Measurements from ENCODE around the gene NTN4. TPM values are rescaled to one million over a fixed set of nuclear protein-coding genes. Genes with fewer than 3 reads are reported as not detected.
A peak's percentile ranks its signal among the peaks of the same experiment; 100 is the strongest.
"Not testable (repeated sequence)": the region's sequence is repeated elsewhere in the genome, so short reads cannot be mapped to it uniquely, and the experiment has no call there.

Gene NTN4
- polyA plus RNA-seq, 10 donors = 32.6 to 56.8 (median 46.3) TPM

DNA sequence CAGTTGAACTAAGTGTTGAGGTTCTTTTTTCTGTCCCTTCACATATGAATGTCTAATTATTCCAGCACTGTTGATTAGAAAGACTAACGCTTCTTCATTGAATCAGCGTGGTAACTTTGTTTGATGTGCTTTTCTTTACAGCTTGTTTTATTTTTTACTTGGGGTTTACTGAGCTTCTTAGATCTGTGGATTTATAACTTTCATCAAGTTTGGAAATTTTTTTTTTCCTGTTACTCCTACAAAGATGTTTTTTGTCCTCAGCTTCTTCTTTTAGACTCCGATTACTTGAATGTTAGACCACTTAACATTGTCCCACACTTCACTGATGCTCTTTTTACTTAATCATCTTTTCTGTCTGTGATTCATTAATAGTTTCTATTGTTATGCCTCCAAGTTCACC is 31.5 kb downstream of the NTN4 start:
- no peak for DNase-seq

DNA sequence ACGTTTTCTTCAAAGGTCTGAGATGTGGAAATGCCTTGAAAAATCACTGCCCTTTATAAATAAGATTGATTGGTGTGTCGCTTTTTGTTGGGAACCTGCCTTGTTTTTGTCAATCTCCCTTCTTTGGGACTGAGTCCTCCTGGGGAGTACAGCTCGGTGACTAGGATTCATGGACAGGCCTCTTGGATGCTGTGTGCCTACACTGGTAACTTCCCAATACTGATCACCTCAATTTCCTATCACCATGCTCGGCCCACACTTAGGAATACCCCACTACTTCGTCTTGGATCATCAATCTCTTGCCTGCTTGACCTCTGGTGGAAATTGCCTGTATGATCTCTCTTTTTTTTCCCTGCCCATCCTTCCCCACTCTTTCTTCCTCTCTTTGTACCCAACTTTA is 34.2 kb downstream of the NTN4 start:
- no peak for DNase-seq

DNA sequence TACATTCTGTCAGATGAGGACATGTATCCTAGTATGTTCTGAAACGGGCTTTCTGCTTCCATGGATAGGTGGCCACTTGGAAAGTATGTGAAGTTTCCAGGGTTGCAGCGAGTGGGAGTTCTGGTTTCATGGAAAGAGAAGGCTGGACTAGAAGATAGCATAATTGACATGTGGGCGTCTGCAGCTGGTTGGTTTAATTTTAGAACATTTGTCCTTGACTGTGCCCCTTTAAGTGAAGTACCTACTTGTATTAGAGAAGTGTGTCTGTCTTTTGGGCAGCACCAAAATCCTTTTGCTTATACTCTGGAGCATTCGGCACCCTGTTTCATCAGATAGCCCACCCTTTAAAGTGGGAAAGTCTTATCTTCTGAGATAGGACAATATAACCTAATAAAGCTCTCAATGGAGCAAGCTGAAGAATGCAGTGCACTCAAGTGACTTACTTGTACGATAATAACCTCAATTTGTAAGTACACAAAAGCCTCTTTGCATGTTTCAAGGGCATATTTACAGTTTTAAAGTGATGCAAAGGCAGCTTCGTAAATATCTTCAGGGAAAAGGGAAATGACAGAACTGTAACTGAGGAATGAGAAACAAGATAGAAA is 35.2 kb downstream of the NTN4 start:
- DNase-seq = no peak

DNA sequence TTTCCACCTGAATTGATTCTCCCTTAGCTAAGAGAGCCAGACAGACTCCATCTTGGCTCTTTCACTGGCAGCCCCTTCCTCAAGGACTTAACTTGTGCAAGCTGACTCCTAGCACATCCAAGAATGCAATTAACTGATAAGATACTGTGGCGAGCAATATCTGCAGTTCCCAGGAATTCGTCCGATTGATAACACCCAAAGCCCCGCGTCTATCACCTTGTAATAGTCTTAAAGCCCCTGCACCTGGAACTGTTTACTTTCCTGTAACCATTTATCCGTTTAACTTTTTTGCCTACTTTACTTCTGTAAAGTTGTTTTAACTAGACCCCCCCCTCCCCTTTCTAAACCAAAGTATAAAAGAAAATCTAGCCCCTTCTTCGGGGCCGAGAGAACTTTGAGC is 44.5 kb downstream of the NTN4 start:
- DNase-seq = not testable (repeated sequence)

DNA sequence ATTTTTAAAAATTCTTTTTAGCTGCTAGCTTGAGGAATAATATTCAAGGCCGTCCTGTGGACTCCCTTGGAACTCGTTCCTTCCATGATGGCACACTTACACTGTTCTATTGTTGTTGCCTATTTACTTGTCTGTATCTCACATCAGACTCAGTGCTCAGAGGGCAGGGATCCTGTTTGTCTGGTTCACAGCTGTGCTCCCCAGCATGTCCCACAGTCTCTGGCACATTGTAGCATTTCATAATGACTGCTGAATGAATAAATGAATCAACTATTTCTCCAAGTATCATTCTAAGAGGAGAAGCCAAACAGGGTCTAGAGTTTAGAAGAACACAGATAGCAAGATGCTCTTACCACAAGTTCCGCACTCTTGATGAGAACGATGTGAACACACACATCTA is 48.0 kb downstream of the NTN4 start:
- DNase-seq = no peak

DNA sequence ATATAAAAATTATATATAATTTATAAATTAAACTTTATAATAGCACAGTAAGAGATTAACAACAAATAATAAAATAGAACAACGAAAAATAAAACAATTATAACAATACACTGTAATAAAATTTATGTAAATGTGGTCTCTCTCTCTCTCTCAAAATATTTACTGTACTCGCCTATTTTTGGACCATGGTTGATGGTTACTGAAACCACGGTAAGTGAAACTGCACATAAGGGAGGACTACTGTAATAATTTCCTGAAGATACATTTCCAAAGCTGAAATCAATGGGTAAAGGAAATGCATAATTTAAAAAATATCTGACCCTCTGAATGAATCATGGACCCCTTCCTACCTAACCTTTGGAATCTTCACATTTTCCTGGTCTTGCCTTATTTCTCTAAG is 48.9 kb downstream of the NTN4 start:
- DNase-seq = no peak

DNA sequence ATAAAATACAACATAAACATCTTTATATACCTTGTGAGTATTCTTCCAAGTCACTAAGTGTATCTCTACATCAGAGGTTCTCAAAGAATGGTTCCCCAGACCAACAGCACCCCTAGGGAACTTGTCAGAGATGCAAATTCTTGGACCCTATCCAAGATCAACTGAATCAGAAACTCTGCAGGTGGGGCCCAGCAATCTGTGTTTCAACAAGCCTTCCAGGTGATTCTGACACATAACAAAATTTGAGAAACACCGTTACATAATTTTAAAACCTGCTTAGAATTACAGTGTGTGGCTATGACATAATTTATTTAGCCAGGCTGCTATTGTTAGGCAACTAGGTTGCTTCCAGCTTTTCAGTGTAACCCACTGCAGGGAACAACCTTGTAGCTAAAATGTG is 49.8 kb downstream of the NTN4 start:
- no peak for DNase-seq

DNA sequence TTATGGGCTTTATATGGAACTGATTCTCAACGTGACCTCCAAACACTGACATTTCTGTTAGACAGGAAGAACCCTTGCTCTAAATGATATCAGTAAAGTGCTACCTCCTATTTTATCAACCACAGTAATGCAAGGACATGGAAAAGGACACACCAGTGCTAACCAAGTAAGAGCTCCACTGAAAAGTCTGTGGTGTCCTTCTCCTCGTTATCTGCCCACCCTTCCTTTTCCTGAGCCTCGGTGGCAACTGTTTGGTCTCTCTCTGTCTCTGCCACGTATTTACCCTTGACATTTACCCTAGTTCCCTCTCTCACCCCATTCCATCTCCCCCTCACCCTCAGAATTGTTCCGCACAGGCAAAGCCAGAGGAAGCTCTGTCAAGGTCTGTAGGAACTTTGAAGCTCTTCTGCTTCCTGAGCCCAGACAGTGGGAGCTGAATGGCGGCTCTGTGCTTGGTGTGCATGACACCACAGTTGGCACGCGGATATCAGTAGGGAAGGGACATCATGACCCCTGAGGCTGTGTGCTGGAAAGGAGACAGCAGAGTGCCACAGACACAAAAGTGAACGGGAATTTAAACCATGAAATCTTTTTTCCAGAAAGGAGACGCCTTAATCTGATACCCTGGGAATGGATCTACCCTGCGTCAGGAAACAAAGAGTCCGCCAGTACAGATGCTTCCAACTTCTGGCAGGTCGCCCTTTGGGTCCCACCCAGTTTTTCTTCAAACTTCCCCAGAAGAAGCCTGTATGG is 50.8 kb downstream of the NTN4 start:
- peak in 2 of 3 donors; percentile 37 to 54 for DNase-seq

DNA sequence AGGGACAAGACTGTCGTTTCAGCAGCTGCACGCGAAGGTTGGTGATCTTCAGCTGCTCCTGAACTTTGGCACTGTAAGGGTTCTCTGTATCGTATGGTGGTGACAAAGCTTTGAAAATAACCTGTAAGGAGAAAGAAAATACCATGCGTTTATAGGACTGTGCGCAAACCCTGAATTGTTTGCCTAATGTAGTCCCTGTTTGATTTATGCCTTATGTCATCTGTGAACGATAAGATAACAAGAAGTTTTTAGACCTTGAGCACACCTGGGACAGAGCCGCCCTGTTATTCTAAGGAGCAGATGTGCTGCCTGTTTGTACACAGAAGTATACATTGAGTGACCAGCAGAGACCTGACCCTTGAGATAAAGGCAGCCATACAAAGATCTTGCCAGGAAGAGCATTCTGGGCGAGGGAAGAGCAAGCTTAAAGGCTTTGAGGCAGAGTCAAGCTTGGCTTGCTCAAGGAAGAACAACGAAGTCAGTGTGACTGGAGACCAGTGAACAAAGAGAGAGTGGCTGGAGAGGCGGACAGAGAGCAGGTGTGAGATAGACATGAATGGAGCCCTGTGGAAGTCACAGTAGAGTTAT is 52.4 kb downstream of the NTN4 start:
- no peak for DNase-seq

DNA sequence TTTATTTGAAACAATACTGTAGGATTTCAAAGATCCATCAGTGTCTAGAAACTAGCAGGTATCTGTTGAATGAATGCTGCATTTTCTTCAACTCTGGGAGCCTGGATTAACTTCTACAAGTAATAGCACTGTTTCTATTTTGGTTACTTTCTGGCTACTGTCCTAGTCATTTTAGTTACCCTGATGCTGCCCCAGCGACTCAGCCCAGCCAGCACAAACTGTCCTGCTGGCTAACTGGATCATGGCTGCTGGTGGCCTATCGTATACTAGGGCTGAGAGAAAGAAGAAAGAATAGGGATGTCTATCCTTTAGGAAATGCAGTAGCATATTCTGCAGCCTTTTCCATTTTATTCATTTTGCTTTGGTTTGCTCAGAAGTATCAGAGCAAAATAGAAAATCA is 53.9 kb downstream of the NTN4 start:
- no peak for DNase-seq

DNA sequence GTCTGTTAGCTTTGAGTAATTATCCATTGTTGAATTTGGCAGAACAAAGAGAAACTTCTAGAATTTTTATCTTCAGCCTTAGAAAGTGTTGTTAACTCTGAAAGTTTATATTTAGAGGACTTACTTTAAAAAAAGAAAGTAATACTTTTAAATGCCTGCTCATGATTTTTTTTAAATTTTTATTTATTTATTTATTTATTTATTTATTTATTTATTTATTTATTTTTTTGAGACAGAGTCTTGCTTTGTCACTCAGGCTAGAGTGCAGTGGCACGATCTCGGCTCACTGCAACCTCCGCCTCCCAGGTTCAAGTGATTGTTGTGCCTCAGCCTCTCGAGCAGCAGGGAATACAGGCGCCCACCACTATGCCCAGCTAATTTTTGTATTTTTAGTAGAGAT is 54.8 kb downstream of the NTN4 start:
- not testable (repeated sequence) for DNase-seq

DNA sequence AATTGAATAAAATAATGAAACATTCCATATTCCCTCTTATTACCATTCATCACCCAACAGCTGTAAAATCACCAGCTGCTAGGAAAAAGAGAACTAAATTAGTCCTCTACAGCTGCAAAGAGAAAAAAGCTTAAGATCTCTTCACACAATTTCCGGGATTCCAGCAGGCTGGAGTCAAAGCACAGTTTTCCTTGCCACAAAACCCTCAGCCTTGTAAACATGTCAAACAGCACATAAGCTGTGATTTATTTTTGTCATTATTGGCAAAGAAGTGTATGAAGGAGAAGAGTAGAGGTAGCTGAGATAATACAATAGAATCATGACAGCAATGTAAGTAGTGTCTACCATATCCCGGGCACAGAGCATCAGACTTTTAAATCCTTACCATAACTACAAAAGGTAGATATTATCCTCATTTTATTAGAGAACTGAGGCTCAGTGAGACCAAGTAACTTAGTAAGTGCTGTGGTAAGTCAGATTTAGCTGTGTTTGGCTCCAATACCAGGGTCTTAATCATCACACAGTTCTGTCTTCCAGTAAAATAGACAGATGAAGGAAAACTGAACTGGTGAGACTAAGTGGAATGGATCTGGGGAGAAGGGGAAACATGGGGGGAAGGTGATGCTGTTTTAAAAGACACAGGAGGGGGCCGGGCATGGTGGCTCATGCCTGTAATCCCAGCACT is 57.3 kb downstream of the NTN4 start:
- DNase-seq = peak; percentile 41 to 63 (median 63)

DNA sequence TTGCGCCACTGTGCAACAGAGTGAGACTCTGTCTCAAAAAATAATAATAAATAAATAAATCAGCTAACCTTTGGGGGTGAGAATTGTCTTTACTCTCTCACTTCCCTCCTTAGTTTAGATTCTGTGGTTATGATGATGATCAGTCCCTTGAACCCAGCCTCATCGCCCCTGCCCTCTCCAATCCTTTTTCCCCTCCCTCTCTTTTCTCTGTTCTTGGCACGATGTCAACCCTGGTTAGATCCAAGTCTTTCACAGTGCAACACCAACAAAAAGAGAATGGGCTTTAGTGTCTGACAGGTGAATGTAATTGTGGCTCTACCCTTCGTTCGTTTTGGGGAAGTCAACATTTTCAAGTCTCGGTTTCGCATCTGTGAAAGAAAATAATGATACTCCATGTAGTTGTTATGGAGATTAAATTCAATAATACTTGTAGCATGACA is 59.0 kb downstream of the NTN4 start:
- no peak for DNase-seq

DNA sequence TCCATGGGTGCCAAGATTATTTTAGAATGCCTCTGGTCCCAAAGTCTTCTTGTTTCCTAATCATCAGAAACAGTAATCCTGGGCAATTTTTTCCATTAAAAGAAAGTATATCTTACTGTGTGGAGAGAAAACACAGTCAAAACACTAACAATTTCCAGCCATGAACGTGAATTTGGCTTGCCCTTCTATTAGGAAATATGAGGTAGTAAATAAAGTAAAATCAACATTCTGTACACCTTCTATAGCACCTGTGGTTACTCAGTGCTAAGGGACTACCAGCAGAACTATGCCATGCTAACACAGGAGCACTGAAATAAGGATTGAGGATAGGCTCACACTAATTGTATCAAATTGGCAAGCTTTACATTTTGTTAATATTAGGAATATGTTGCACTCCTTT is 60.1 kb downstream of the NTN4 start:
- DNase-seq = no peak

DNA sequence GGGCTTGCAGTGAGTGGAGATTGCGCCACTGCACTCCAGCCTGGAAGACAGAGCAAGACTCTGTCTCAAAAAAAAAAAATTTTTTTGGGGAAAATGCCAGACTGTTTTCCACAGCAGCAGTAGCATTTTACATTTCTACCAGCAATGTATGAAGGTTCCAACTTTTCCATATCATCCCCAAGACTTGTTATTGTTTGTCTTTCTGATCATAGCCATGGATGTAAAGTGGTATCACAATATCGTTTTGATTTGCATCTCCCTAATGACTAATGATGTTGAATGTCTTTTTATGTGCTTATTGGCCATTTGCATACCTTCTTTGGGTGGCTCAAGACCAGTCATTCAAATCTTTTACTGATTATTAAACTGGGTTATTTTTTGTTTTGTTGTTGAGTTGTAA is 63.7 kb downstream of the NTN4 start:
- DNase-seq = no peak

DNA sequence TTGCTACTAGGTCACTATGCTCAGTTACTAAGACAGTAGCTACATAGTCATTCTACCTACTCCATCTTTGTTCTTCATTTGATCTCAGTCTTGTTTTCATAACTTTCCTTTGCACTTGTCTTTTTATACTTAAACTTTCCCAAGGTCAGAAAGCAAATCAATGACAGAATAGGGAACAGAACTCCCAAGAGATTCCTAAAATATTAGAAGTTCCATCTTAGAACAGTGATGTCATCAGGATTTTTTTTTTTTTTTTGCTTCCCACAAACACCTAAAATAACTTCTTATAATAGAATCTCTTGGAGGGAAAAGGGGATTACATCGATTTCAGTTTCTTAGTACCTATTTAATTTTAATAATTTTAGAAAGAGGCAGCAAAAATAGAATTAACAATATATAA is 65.8 kb downstream of the NTN4 start:
- DNase-seq = no peak

DNA sequence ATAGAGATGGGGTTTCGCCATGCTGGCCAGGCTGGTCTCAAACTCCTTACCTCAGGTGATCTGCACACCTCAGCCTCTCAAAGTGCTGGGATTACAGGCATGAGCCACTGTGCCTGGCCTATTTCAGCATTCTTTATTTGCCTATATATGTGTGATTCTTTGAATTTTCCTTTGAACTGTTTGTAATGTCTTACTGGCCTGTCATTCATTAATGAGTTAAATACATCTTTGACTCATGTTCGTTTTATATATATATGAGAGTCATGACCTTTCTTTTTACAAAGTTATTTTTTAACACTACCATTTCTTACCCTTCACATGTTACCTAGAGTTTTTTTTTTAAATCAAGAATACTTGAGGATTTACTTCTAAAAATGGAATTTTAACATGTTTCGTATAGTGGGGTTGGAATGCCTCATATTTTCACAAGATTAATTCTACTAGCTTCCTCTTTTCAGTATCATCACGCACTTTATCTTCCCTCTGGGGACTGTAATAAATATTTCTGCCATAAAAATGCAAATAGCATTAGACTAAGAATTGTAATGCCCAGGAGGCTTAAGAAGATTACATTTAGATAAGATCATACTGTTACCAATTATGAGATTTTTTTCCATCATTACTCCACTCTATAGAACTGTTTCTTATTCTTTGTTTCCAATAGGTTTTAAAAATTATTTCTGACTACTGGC is 66.7 kb downstream of the NTN4 start:
- DNase-seq = peak in 1 of 3 donors; percentile 8

DNA sequence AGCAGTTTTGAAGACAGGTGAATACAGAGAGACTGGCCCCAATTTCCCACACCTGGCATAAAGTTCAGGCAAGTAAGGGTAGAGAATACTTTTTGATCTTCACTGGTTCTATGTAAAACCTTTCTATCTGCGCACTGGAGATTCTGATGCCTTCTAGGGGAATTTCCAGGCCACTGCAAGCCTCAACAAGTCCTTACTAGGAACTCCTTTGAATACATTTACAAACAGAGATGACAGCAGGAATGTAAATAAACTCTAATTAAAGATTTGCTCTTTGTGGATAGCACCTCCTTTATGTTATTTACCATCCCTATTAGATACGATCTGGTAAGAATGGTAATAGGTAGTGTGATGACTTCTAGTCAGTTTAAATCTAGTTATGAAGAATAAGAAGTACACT is 69.2 kb downstream of the NTN4 start:
- DNase-seq = no peak

DNA sequence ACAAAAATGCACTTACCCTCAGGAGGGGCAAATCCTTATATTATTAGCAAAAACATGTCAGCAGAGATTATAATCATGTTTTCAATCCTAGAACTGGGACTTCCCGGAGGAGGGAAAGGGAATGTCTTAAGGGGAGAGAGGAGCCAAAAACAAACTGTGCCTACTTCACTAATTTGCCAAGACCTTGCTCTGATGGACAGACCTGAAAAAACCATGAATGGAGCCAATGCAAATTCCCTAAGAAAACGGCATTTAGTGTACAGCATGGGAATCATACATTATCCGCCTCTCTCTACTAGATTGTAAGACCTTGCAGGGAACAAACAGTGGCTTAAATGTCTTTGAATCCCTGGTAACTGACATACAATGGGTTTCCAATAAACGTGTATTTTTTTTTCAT is 70.4 kb downstream of the NTN4 start:
- no peak for DNase-seq

DNA sequence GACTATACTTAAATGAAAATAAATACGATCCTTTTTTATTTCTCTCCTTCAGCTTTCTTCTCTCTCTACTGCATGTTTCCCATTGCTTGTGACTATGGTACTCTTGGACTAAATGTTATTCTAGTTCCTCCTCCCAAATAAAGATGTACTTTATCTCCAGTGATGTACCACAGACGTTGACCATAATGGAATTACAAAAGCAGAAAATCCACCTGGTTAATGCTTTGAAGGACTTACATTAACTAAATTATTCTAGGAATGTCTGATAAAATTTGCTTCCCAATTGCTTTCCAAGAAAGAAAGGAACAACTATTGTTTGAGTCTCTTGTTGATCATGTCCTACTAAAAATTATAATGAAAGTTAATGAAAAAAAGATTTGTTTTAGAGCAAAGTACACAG is 71.8 kb downstream of the NTN4 start:
- no peak for DNase-seq

DNA sequence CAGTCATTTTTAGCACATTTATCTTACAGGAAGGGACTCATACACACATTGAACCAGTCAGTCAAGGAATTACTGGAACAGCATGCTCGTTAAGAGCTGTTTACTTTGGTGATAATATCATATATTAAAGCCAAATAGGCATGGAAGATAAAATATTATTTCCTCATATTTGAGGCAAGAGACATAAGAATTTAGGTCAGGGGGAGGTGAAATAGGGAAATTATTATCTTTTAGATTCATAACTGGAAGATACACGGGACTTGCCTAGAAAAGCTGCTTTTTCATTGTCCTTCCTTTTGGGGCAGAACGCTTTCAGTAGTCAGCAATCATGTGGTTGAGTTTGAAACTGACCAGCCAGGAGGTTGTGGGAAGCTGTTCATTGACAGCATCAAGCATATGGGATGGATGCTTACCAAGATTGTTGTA is 72.5 kb downstream of the NTN4 start:
- no peak for DNase-seq

DNA sequence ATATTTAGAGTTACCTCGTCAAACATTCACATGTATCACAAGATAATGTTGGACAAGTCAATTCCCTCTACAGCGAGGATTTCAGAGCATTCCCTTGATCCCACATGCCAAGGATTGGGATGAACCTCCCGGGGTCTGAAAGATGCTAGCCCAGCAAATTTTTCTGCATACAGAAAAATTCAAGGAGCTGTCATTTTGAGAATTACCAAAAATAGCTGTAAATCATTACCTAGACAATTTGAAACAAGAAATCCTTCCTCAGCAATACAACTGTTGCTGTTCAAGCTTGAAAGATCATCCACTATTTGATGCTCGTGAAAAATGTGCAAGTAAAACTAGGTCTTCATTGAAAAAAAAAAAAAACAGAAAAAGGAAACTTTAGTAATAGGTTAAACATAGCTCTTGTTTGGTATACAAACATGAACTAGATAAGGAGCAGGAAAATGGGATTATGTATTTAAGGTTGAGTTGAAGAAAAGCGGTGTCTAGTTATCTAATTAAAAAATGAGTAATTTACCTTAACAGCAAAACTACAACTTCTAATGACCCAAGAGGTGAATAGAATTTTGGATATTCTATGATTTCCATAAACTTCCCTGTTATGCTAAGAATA is 73.1 kb downstream of the NTN4 start:
- DNase-seq = no peak
